T-helper 9 cell (primary cell): ENCODE measurements around the gene MRPS25.

Source experiments
- DNase-seq: peaks from one replicate; pipeline ENCODE4 v3.0.0-alpha.2; 2020

The MRPS25 gene

DNA sequence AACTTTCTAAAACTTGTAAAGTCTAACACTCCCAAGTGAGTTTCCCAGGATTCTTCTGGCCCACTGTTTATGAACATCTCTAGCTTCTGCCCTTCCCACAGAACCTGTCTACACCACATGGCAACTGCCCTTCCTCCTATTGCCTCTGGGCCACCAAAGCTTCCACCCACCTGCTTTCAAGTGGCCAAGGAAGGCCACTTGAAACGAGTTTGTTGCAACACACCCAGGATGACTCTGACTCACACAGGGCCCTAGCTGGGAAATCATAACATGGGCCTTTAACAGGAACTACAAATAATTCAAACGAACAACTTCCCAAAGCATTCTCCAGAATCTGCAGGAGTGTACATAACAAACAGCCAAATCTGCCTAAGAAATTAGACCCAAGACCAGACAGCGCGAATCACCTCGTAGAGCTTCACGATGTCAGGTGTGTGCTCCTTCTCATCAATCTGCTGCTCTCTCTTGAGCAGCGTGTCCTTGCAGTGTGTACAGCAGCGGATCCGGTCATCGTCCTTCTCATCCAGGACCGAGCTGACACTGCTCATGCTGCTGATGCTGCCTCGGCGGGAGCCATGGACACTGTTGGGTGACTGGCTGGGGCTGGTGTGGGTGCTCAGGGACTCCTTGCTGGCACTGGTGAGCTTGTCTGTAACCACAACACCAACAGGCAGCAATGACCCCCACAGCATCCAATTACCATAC is 17.0 kb upstream of the MRPS25 start:
- DNase-seq, result no peak

DNA sequence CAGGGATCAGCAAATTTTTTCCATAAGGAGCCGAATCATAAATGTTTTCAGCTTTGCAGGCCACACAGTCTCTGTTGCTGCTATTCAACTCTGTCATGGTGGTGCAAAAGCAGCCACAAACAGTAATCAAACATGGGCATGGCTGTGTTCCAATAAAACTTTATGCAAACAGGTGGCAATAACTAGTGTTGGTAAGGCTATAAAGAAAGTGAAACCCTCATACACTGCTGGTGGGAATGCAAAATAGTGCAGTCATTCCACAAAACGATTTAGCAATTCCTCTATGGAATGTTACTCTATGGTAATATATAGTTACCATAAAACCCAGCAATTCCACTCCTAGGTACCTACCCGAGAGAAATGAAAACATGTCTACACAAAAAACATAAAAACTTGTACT is 14.0 kb upstream of the MRPS25 start:
- DNase-seq, result no peak

DNA sequence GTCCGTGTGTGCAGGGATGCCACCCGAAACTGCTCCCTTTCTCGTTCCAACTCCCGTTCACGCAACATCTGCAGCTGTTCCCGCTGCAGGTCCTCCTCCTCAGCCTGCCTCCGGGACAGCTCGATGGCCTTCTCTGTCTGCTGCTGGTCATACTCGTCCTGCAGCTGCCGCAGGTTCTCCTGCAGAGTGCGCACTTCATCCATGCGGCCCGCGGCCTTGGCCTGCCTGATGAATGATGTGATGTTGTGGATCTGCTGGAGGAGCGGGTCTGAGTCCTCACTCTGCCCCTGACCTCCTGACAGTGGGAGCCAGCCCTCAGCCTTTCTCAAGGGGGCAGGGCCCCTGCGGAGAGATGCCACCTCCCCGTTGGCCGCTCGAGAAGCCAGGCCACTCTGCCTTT is 9.4 kb upstream of the MRPS25 start:
- DNase-seq, result no peak

GRCh38 chr3:15071699-15072098 is 6.6 kb upstream of the MRPS25 start:
- DNase-seq, result no peak

GRCh38 chr3:15069441-15069840 is 4.3 kb upstream of the MRPS25 start:
- DNase-seq, result no peak

- DNase-seq, result no peak
Observed at GRCh38 chr3:15066467-15066866, 1.4 kb upstream of the MRPS25 start.

GRCh38 chr3:15065550-15066007 is 464 bp upstream of the MRPS25 start:
- no peak for DNase-seq

DNA sequence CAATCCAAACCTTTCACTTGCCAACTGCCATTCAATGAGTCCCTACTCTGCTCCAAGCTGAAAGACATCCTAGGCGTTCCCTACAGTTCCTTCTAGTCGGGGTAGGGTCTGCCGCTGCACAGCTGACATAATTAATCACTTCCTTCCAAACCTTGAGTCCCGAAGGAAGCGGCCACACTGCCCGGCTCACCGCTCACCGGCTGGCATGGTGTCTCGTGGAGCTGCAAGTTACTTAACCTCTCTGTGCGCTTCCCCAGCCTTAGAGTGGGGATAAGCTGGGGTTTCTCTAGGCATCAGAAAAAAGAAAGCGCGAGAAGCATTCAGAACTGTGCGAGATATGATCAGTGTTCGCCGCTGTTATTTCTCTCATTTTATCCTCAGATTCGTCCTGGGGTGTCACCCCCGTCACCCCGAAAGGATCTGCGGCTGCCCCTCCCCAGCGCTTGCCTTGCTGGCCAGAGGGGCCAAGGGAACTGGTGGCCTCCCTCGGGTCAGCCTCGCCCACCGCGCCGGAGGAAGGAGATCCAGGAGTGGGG is 748 bp downstream of the MRPS25 start:
- peak; percentile 7 for DNase-seq

DNA sequence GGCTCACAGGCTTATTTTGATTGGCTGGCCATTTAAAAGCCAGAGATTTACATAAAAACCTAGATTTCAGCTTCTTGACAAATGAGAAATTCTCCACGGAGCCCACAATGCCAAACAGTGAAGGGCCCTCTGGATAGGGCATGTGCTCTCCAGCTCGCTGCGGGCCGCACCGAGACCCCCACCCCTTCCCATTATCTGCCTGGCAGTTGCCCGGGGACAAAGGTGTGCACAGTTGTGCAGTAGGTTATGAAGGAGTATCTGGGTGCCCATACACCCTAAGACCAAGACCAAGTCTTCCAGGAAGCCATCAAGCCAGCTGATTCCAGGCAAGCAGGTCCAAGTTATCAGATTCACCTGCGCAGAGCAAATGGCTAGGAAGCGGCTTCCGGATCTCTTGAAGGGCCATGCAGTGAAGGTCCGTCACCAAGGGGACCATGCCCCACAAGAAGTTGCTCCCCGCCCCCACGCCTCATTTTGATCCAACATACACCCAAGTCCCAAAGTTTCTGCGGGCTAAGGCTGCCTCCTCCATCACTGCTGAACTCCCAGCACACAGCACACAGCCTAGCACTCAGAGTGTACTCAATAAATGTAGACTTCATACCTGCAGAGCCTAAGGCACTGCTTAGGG is 1.3 kb downstream of the MRPS25 start:
- DNase-seq, result no peak

GRCh38 chr3:15063238-15063637 is 1.9 kb downstream of the MRPS25 start:
- DNase-seq, result no peak

DNA sequence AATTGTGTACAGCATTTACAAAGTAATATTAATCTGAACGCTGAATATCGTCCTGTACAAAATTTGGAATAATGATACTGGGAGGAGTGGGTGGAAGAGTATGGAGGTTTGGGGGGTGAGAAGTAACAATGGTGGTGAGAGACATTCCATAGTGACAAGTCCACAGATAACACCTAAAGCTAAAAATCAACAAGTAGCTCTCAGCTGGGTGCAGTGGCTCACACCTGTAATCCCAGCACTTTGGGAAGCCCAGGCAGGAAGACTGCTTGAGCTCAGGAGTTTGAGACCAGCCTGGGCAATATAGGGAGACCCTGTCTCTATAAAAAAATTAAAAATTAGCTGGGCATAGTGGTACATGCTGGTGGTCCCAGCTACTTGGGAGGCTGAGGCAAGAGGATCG is 5.1 kb downstream of the MRPS25 start:
- DNase-seq, result no peak

GRCh38 chr3:15056676-15057404 is 8.3 kb downstream of the MRPS25 start:
- no peak for DNase-seq

GRCh38 chr3:15055019-15055557 is 10.0 kb downstream of the MRPS25 start:
- peak; percentile 22 for DNase-seq

GRCh38 chr3:15053541-15053940 is 11.6 kb downstream of the MRPS25 start:
- DNase-seq, result no peak

DNA sequence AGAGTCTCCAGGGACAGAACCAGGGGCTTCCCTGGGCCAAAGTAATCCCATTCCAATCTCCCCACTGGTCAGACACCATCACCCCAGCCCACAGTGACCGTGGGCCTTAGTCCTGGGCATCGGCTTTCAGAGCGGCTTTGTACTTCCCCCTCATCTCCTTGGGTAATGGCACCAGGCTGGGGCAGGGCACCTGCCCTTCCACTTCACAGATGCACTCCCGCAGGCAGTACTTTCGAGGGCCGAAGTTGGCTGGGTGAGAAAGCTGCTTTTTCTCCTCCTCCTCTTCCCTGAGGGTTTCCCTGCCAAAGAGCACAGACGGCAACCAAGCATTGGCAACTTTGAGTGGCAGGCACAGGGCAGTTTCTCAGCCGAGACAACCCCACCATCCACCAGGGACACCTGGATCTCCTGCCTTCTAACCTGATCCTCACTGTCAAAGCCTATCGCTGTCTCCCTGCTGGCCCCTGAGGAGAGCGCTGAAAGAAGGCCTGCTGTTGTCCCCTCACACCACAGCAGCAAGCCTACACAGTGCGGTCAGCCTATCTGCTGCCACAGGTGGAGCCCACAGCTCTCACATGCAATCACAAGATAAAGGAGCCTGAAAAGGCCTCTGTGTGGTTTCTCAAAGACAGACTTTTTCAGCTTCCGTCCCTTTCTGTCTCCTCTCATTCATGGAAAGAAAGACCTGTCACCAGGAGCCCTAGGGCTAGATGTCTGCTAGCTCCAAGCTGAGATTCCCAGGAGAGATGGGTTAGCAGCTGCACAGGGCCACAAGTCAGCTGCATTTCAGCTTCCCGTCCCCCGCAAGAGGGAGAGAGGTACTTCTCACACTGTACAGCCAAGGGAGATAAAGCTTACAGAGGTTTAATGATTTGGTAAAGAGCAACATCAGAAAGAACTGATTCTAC is 12.5 kb downstream of the MRPS25 start:
- no peak for DNase-seq

- DNase-seq, result peak; percentile 13
Observed at GRCh38 chr3:15051531-15051930, 13.6 kb downstream of the MRPS25 start.

DNA sequence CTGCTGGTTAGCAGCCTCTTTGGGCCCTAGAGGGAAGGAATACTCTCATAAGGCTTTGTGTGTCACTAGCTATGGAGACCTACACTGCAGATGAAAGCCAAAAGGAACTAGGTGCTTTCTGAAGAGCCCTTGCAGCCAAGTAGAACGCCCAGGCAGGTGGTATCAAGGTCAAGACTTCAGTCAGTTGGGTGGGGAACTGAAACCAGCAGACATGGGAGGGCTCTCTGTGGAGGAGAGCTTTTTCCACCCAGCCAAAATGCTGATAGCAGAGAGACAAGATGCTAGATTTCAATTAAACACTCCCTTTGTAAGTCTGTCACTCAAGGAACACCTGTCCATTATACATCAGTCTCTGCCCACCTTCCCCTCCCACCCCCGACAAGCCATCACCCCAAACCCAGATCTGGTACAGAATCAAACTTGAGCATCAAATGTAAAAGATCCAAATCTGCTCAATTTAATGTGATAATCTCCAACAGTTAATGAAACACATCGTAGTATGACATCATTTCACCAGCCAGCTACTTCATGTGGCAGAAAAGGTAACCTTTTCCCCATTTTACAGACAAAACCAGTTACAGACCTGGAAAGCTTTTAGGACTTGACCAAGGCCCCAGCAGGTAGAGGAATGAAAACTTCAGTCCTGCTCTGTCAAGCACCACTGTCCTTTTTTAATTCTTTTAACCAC is 14.6 kb downstream of the MRPS25 start:
- DNase-seq, result no peak

GRCh38 chr3:15049584-15049983 is 15.5 kb downstream of the MRPS25 start:
- no peak for DNase-seq

- DNase-seq, result no peak
Observed at GRCh38 chr3:15045667-15046066, 19.4 kb downstream of the MRPS25 start.

- no peak for DNase-seq
Observed at GRCh38 chr3:15044326-15044725, 20.8 kb downstream of the MRPS25 start.

DNA sequence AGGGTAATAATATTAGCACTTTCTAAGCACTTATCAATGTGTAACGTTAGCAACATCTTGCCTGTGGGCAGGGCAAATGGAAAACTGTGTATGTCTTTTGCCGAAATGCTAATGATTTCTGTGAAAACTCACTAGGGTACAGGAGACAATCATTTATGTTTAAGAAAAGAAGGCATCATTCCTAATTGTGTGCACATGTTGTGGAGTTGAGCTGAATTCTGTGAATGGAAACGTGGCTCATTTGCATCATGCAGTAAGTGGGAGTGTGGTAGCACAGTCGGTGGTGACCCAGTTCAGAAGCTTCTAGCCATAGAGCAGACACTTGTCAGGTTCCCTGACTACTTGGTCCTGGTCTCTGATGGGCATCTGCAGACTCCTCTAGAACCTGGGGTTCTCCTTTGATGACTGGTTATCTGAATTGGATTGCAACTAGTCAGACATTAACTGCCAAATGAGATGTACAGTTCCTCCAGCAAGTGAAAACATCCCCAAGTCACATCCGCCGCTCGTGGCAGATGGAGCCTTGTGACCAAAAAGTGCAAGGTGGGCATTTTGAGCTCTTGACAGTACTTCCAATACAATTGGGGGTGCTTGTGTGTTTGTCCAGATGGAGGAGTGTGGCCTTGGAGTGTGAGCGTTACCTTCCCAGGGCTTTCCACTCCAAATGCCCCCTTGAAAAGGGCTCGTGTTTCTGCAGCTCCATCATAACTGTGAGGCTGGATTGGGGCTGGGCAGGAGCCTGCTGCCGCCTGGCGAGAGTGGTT is 21.5 kb downstream of the MRPS25 start:
- no peak for DNase-seq
